K562 (cell line): ENCODE results near the gene DNER. TPM values are rescaled to one million over a fixed set of nuclear protein-coding genes. Genes with fewer than 3 reads are reported as not detected.

Experiments used
- ATAC-seq: fragments of 200-7000 bp; cut with Tn5 transposase; 3 replicates; pipeline ENCODE4 v1.9.1; 2020; ENCODE audit warnings: moderate library complexity
- BruUV-seq: library from RNA; stranded (reverse); fragments of 400-500 nt; replicated peaks from 2 replicates; lab custom pipeline; 2021; lab: Mats Ljungman, UMichigan
- CTCF ChIA-PET: fragments of 300-600 bp; formaldehyde crosslinking; extraction: SDS; loops from one replicate; lab custom pipeline; 2021; ENCODE audit warnings: low intra/inter-chr PET ratio; lab: Yijun Ruan, JAX
- POLR2A ChIA-PET: fragments of 300-600, 350-650 bp; sonication (Branson Sonifier 250); formaldehyde crosslinking; extraction: SDS; loops from one replicate; lab custom pipeline; 2021; ENCODE audit warnings: antibody characterized with exemption, inconsistent platforms; lab: Yijun Ruan, JAX
- DNase-seq, 4 experiments: peaks; one replicate each; pipeline versions ENCODE4 v3.0.0 to v3.0.0-alpha.2; 2011 to 2018; ENCODE audit warnings: low spot score in 3 of 4, mixed read lengths in 3 of 4; ENCODE audit errors: extremely low read depth in 1 of 4
- FAIRE-seq: peaks from 2 replicates; lab custom pipeline; 2011; peaks lifted over from hg19 to GRCh38; lab: Jason Lieb, UNC
- H2AFZ ChIP-seq: 2 replicates; pipeline ENCODE4 v1.6.0; 2011; ENCODE audit warnings: low read depth, low read length, control low read depth, inconsistent platforms
- H3K27ac ChIP-seq: fragments of 200-600 bp; 3 replicates; pipeline ENCODE4 v1.8.0; 2011; ENCODE audit warnings: low read depth, mild to moderate bottlenecking, control low read depth, inconsistent platforms, low read length, moderate library complexity, mixed read lengths; ENCODE audit errors: extremely low read depth
- H3K27me3 ChIP-seq, 2 experiments: fragments of 300-600 bp in 1 of 2; 2 replicates in 1 of 2; 3 replicates in 1 of 2; pipeline versions ENCODE4 v1.6.0 to v1.8.0; 2011; ENCODE audit warnings: inconsistent platforms in 2 of 2, low read length in 2 of 2, mild to moderate bottlenecking in 1 of 2, mixed read lengths in 1 of 2, moderate library complexity in 1 of 2; ENCODE audit not compliant: control insufficient read depth in 2 of 2, insufficient read depth in 2 of 2
- H3K36me3 ChIP-seq: fragments of 300-600 bp; 3 replicates; pipeline ENCODE4 v1.8.0; 2011; ENCODE audit warnings: mild to moderate bottlenecking, low read length, inconsistent platforms; ENCODE audit not compliant: control insufficient read depth, insufficient read depth
- H3K4me1 ChIP-seq, 2 experiments: fragments of 200-600 bp in 1 of 2; replicated peaks in 1 of 2; 2 replicates in 1 of 2; 3 replicates in 1 of 2; pipeline versions ENCODE4 v1.5.1 to v1.8.0; 2011; ENCODE audit warnings: inconsistent platforms in 2 of 2, low read length in 2 of 2, mild to moderate bottlenecking in 1 of 2, mixed read lengths in 1 of 2, moderate library complexity in 1 of 2; ENCODE audit not compliant: control insufficient read depth in 2 of 2, insufficient read depth in 2 of 2
- H3K4me2 ChIP-seq: 2 replicates; pipeline ENCODE4 v1.6.1; 2011; ENCODE audit warnings: low read length, control low read depth, inconsistent platforms, mixed read lengths; ENCODE audit not compliant: insufficient read depth
- H3K4me3 ChIP-seq: fragments of 200-600 bp; sonication (generic), shearing (Covaris generic); 2 replicates; pipeline ENCODE4 v1.5.1; 2016; ENCODE audit warnings: control low read depth, inconsistent platforms
- H3K79me2 ChIP-seq: fragments of 200-600 bp; 3 replicates; pipeline ENCODE4 v1.8.0; 2011; ENCODE audit warnings: low read length, inconsistent platforms; ENCODE audit not compliant: control insufficient read depth, insufficient read depth
- H3K9ac ChIP-seq, 2 experiments: 2 replicates each; pipeline versions ENCODE4 v1.6.0 to v1.6.1; 2011; ENCODE audit warnings: low read depth in 2 of 2, low read length in 2 of 2, control low read depth in 1 of 2, inconsistent platforms in 1 of 2, mild to moderate bottlenecking in 1 of 2, mixed read lengths in 1 of 2; ENCODE audit not compliant: insufficient read depth in 1 of 2
- H3K9me1 ChIP-seq: one replicate; pipeline ENCODE4 v1.6.0; 2011; ENCODE audit warnings: inconsistent platforms, mild to moderate bottlenecking, low read length, moderate library complexity; ENCODE audit not compliant: control insufficient read depth, insufficient read depth
- H3K9me3 ChIP-seq: replicated peaks from 2 replicates; pipeline ENCODE4 v1.5.1; 2011; ENCODE audit warnings: low read depth, low read length, inconsistent platforms; ENCODE audit not compliant: control insufficient read depth, insufficient read depth
- H4K20me1 ChIP-seq: replicated peaks from 2 replicates; pipeline ENCODE4 v1.6.1; 2011; ENCODE audit warnings: low read length, inconsistent platforms, mixed read lengths; ENCODE audit not compliant: control insufficient read depth, insufficient read depth
- ARID2 ChIP-seq: fragments of 450-650 bp; IDR thresholded peaks from 2 replicates; pipeline ENCODE4 v1.6.1; 2017; ENCODE audit warnings: antibody characterized with exemption, mild to moderate bottlenecking
- ASH1L ChIP-seq: fragments of 450-650 bp; IDR thresholded peaks from 2 replicates; pipeline ENCODE4 v1.6.1; 2018; ENCODE audit warnings: borderline replicate concordance, mild to moderate bottlenecking, low read depth; ENCODE audit not compliant: partially characterized antibody
- BRD4 ChIP-seq: fragments of 200-600 bp; sonication (generic); IDR thresholded peaks from 2 replicates; pipeline ENCODE4 v1.6.1; 2017; ENCODE audit warnings: inconsistent platforms
- CHCHD3 ChIP-seq: fragments of 250-450 bp; sonication (Bioruptor Pico); IDR thresholded peaks from 2 replicates; pipeline ENCODE4 v2.1.2; 2022; ENCODE audit warnings: mild to moderate bottlenecking
- CREM ChIP-seq: IDR thresholded peaks from 2 replicates; pipeline ENCODE4 v1.6.1; 2014; ENCODE audit warnings: antibody characterized with exemption, low read depth
- CTCF ChIP-seq, 3 experiments: IDR thresholded peaks in 2 of 3; conservative IDR thresholded peaks in 1 of 3; 2 replicates each; pipeline ENCODE4 v1.5.1; 2011 to 2012; ENCODE audit warnings: low read length in 3 of 3, mild to moderate bottlenecking in 3 of 3, control low read depth in 2 of 3, improper control_type of control experiment in 1 of 3, inconsistent platforms in 1 of 3, low read depth in 1 of 3, mixed read lengths in 1 of 3, moderate library complexity in 1 of 3; ENCODE audit not compliant: insufficient read depth in 2 of 3
- FIP1L1 ChIP-seq: fragments of 200-400 bp; formaldehyde crosslinking; IDR thresholded peaks from 2 replicates; pipeline ENCODE4 v1.6.1; 2018; ENCODE audit warnings: mild to moderate bottlenecking, low read depth, low read length; ENCODE audit not compliant: poor library complexity, severe bottlenecking
- KLF10 ChIP-seq: fragments of 250-450 bp; sonication (Bioruptor Pico); IDR thresholded peaks from 2 replicates; pipeline ENCODE4 v1.6.1; 2021; ENCODE audit warnings: matching md5 sums
- RAD21 ChIP-seq, 2 experiments: fragments of 250-450 bp in 1 of 2; fragments of 450-650 bp in 1 of 2; sonication (Bioruptor Pico) in 1 of 2; formaldehyde crosslinking in 1 of 2; IDR thresholded peaks in 1 of 2; conservative IDR thresholded peaks in 1 of 2; 2 replicates each; pipeline versions ENCODE4 v1.4.0 to v1.8.0; 2020 to 2022; ENCODE audit warnings: mild to moderate bottlenecking in 2 of 2, moderate library complexity in 1 of 2
- RCOR1 ChIP-seq, 2 experiments: IDR thresholded peaks; 2 replicates each; pipeline ENCODE4 v1.6.1; 2012; ENCODE audit warnings: low read depth in 2 of 2, low read length in 2 of 2, borderline replicate concordance in 1 of 2, improper control_type of control experiment in 1 of 2
- SMC3 ChIP-seq: conservative IDR thresholded peaks from 2 replicates; pipeline ENCODE4 v1.6.1; 2011; ENCODE audit warnings: low read depth, low read length, improper control_type of control experiment; ENCODE audit not compliant: insufficient read depth
- TFAP4 ChIP-seq: sonication (generic); formaldehyde crosslinking; IDR thresholded peaks from 2 replicates; pipeline ENCODE4 v1.8.0; 2022; ENCODE audit warnings: missing genetic modification reagents, mild to moderate bottlenecking, moderate library complexity, borderline replicate concordance
- ZNF217 ChIP-seq: sonication (generic); formaldehyde crosslinking; IDR thresholded peaks from 2 replicates; pipeline ENCODE4 v1.8.0; 2022; ENCODE audit warnings: mild to moderate bottlenecking, missing genetic modification reagents
- ZNF311 ChIP-seq: fragments of 250-450 bp; sonication (Bioruptor Pico); IDR thresholded peaks from 2 replicates; pipeline ENCODE4 v1.4.0; 2020; ENCODE audit warnings: mild to moderate bottlenecking, moderate library complexity
- ZNF57 ChIP-seq: fragments of 450-650 bp; formaldehyde crosslinking; IDR thresholded peaks from 2 replicates; pipeline ENCODE4 v1.4.0; 2020; ENCODE audit warnings: mild to moderate bottlenecking, moderate library complexity
- ZNF707 ChIP-seq: fragments of 250-450 bp; sonication (Bioruptor Pico); conservative IDR thresholded peaks from 2 replicates; pipeline ENCODE4 v1.8.0; 2022; ENCODE audit warnings: inconsistent platforms, mild to moderate bottlenecking, moderate library complexity
- ZSCAN29 ChIP-seq: fragments of 450-650 bp; IDR thresholded peaks from 2 replicates; pipeline ENCODE4 v1.6.1; 2017
- WGBS: fragments of 100-300 bp; shearing (Covaris generic); methylation state at CpG from one replicate; pipeline ENCODE4 v1.1.6; 2016; ENCODE audit warnings: low coverage, mixed read lengths; ENCODE audit not compliant: insufficient coverage; ENCODE audit errors: missing lambda C conversion rate; 5-methylcytosine and 5-hydroxymethylcytosine counted together
- in situ Hi-C: fragments of 300-500 bp; cut with MboI; formaldehyde crosslinking; loops from 4 replicates; pipeline ENCODE4 v1.15.0; 2018; ENCODE audit warnings: inconsistent platforms, mixed read lengths
- intact Hi-C: fragments of 100-400 bp; cut with micrococcal nuclease; formaldehyde crosslinking; loops from 2 replicates; pipeline ENCODE4 v1.14.2; 2022
- polyA plus RNA-seq, 8 experiments: library from polyadenylated mRNA; depleted of rRNA in 4 of 8; stranded (reverse) in 5 of 8; unstranded in 3 of 8; fragments of >200 nt; fragmentation: Nextera tagmentation in 2 of 8; fragmentation: Illumina TruSeq in 1 of 8; extraction: Ambion mirVana in 2 of 8; extraction: Trizol in 1 of 8; gene quantifications; 2 replicates each; pipeline versions ENCODE4 v1.2.1 to v1.2.3, GENCODE V29; 2011 to 2014; ENCODE audit warnings: inconsistent platforms in 1 of 8, missing spikeins in 1 of 8
- total RNA-seq, 7 experiments: library from RNA; depleted of rRNA in 6 of 7; stranded (reverse); fragments of >200 nt in 6 of 7; fragmentation: Illumina TruSeq in 2 of 7; extraction: Trizol in 2 of 7; gene quantifications; 2 replicates each; pipeline versions ENCODE4 v1.2.1 to v1.2.3, GENCODE V29; 2011 to 2021; ENCODE audit warnings: low replicate concordance in 1 of 7

The DNER gene
- total and polyA plus RNA-seq, 9 of the 15 experiments (the other 6 are each of a cell fraction or from before 2014, with no cell fraction given): not detected

GRCh38 chr2:229715895-229716507 is 1.6 kb upstream of the DNER start:
- Histone ChIP-seq H3K27ac (no peak overlapping the region), H4K20me1 (no peaks in the 10 kb centered on the region), H2AFZ (no peak overlapping the region), H3K9me3 (no peaks in the 10 kb centered on the region), H3K9me1 (no peaks in the 10 kb centered on the region), H3K9ac (no peak overlapping the region), H3K4me1 (peaks cover 3 to 22% of the 10 kb centered on the region in 2 experiments; a peak in 3 of 5 replicates), H3K4me3 (no peak overlapping the region), H3K4me2 (no peak overlapping the region), H3K27me3 (peaks cover 0 to 15% of the 10 kb centered on the region in 2 experiments; a peak in 1 of 5 replicates), H3K36me3 (no peaks in the 10 kb centered on the region), H3K79me2 (no peaks in the 10 kb centered on the region)
- BruUV-seq: no TSS peak
- ATAC-seq (peak; percentile 42; the same call in 1 of the 3 replicates), DNase-seq (peak in 3 of 4 experiments; percentile 22 to 40 (median 22)), FAIRE-seq (no peak)
- POLR2A ChIA-PET: no interaction called here
- CTCF ChIA-PET: no interaction called here
- 2% methylated on average over 4 of the region's 4 CpGs for WGBS
- in situ Hi-C loops (no loop called here), intact Hi-C loops (loop anchor here (5.0 kb wide), 1 partner anchor 1824 kb away; no protein-coding TSS in a partner anchor)
- TF ChIP-seq ZSCAN29: no peak
- no peak for TF ChIP-seq FIP1L1
- TF ChIP-seq BRD4: no peak
- no peak for TF ChIP-seq ZNF217 (CRISPR knock-in tag)
- no peak for TF ChIP-seq ZNF57 (CRISPR knock-in tag)
- TF ChIP-seq ZNF311 (CRISPR knock-in tag): no peak
- no peak for TF ChIP-seq ZNF707 (CRISPR knock-in tag)
- no peak for TF ChIP-seq TFAP4
- peak; percentile 29 to 41 (median 35); a peak in 4 of 6 replicates for TF ChIP-seq CTCF (IDR thresholded peaks at IDR 0.05 in 2 of 3, conservative IDR thresholded peaks at IDR 0.05 in 1 of 3; ENCODE audit: insufficient read depth in 2 of 3, low read depth in 1 of 3, low read length in 3 of 3)
- no peak for TF ChIP-seq KLF10 (CRISPR knock-in tag)
- peak; percentile 67 for TF ChIP-seq CREM
- peak in 1 of 2 experiments; percentile 25; a peak in 1 of 4 replicates for TF ChIP-seq RAD21 (CRISPR knock-in tag; conservative IDR thresholded peaks at IDR 0.05 in 1 of 2, IDR thresholded peaks at IDR 0.05 in 1 of 2)
- peak; percentile 29; the same call in 1 of the 2 replicates for TF ChIP-seq SMC3
- no peak for TF ChIP-seq ARID2
- TF ChIP-seq ASH1L: no peak
- TF ChIP-seq CHCHD3 (CRISPR knock-in tag): no peak
- no peak for TF ChIP-seq RCOR1 (IDR thresholded peaks at IDR 0.05; ENCODE audit: borderline replicate concordance in 1 of 2, low read depth in 2 of 2, low read length in 2 of 2)
